Vagina (tissue), 2 donors: ENCODE results near the gene DOCK4. TPM values are rescaled to one million over a fixed set of nuclear protein-coding genes. Genes with fewer than 3 reads are reported as not detected.

Experiments used
- DNase-seq, 2 donors: peaks; one replicate each; pipeline ENCODE4 v3.0.0-alpha.2; 2017; ENCODE audit errors: extremely low spot score in 2 of 2
- H3K27ac ChIP-seq: fragments of 200-600 bp; sonication (generic); one replicate; pipeline ENCODE4 v1.5.1; 2019
- H3K27me3 ChIP-seq: fragments of 200-600 bp; sonication (generic); one replicate; pipeline ENCODE4 v1.5.1; 2019
- H3K36me3 ChIP-seq, 2 donors: fragments of 200-600 bp; sonication (generic); one replicate each; pipeline ENCODE4 v1.5.1; 2017 to 2019
- H3K4me1 ChIP-seq: fragments of 200-600 bp; sonication (generic); one replicate; pipeline ENCODE4 v1.5.1; 2019
- H3K4me3 ChIP-seq, 2 donors: fragments of 200-600 bp; sonication (generic); 1 replicate in 1 of 2; 2 replicates in 1 of 2; pipeline ENCODE4 v1.5.1; 2016 to 2019
- H3K9me3 ChIP-seq: fragments of 200-600 bp; sonication (generic); one replicate; pipeline ENCODE4 v1.5.1; 2019
- CTCF ChIP-seq, 3 experiments: fragments of 450-650 bp in 2 of 3; fragments of 200-600 bp in 1 of 3; sonication (generic) in 1 of 3; IDR thresholded peaks; one replicate each; pipeline ENCODE4 v1.5.1; 2017 to 2019; ENCODE audit warnings: antibody characterized with exemption in 3 of 3, mild to moderate bottlenecking in 2 of 3, moderate library complexity in 2 of 3
- POLR2A ChIP-seq, 2 donors: fragments of 450-650 bp; IDR thresholded peaks; one replicate each; pipeline ENCODE4 v1.6.1; 2017; ENCODE audit warnings: antibody characterized with exemption in 2 of 2, mild to moderate bottlenecking in 2 of 2, moderate library complexity in 2 of 2
- POLR2AphosphoS5 ChIP-seq, 2 donors: sonication (generic); formaldehyde crosslinking; IDR thresholded peaks; one replicate each; pipeline ENCODE4 v1.9.0; 2017; ENCODE audit warnings: antibody characterized with exemption in 2 of 2, mild to moderate bottlenecking in 2 of 2, low read depth in 1 of 2; ENCODE audit not compliant: insufficient read depth in 1 of 2
- intact Hi-C: fragments of 100-400 bp; cut with DNase I; formaldehyde crosslinking; loops from one replicate; pipeline ENCODE4 v1.15.1; 2023
- total RNA-seq: library from RNA; depleted of rRNA; stranded (reverse); fragments of >200 nt; gene quantifications from one replicate; pipeline ENCODE4 v1.2.3, GENCODE V29; 2016

Gene DOCK4
- total RNA-seq, 1 donor from 2014 or later, result 40.3 TPM

GRCh38 chr7:112110651-112111050 is 95.5 kb downstream of the DOCK4 start:
- intact Hi-C loops, result no loop called here
- no peak for TF ChIP-seq POLR2A (IDR thresholded peaks at IDR 0.05)
- no peak for TF ChIP-seq POLR2AphosphoS5 (IDR thresholded peaks at IDR 0.05; ENCODE audit: insufficient read depth in 1 of 2, low read depth in 1 of 2)
- no peak for TF ChIP-seq CTCF (IDR thresholded peaks at IDR 0.05)

GRCh38 chr7:112110175-112110574 is 96.0 kb downstream of the DOCK4 start:
- TF ChIP-seq POLR2A (IDR thresholded peaks at IDR 0.05) (no peak), POLR2AphosphoS5 (IDR thresholded peaks at IDR 0.05; ENCODE audit: insufficient read depth in 1 of 2, low read depth in 1 of 2) (no peak), CTCF (IDR thresholded peaks at IDR 0.05) (no peak)
- H3K36me3 ChIP-seq, result no peaks in the 10 kb centered on the region
- intact Hi-C loops, result no loop called here
- H3K4me1 ChIP-seq, result peaks cover 30% of the 10 kb centered on the region
- DNase-seq, result no peak
- no peaks in the 10 kb centered on the region for H3K9me3 ChIP-seq
- H3K27me3 ChIP-seq, result no peaks in the 10 kb centered on the region
- H3K4me3 ChIP-seq, result no peak overlapping the region
- no peak overlapping the region for H3K27ac ChIP-seq

More at GRCh38 chr7:112110651-112111050, 95.5 kb downstream of the DOCK4 start:
- no peaks in the 10 kb centered on the region for H3K27me3 ChIP-seq
- H3K4me1 ChIP-seq, result peaks cover 30% of the 10 kb centered on the region
- H3K4me3 ChIP-seq, result no peak overlapping the region
- DNase-seq, result no peak
- H3K27ac ChIP-seq, result no peak overlapping the region
- no peaks in the 10 kb centered on the region for H3K9me3 ChIP-seq
- H3K36me3 ChIP-seq, result no peaks in the 10 kb centered on the region

GRCh38 chr7:112108981-112109380 is 97.2 kb downstream of the DOCK4 start:
- Histone ChIP-seq H3K9me3 (no peaks in the 10 kb centered on the region), H3K4me3 (no peak overlapping the region), H3K36me3 (no peaks in the 10 kb centered on the region), H3K27ac (no peak overlapping the region), H3K4me1 (peaks cover 30% of the 10 kb centered on the region), H3K27me3 (no peaks in the 10 kb centered on the region)
- intact Hi-C loops, result no loop called here
- DNase-seq, result no peak
- no peak for TF ChIP-seq POLR2AphosphoS5 (IDR thresholded peaks at IDR 0.05; ENCODE audit: insufficient read depth in 1 of 2, low read depth in 1 of 2)
- no peak for TF ChIP-seq POLR2A (IDR thresholded peaks at IDR 0.05)
- TF ChIP-seq CTCF (IDR thresholded peaks at IDR 0.05), result no peak

- no peak for DNase-seq
- H3K4me3 ChIP-seq, result no peak overlapping the region
- intact Hi-C loops, result no loop called here
- TF ChIP-seq POLR2AphosphoS5 (IDR thresholded peaks at IDR 0.05; ENCODE audit: insufficient read depth in 1 of 2, low read depth in 1 of 2), result no peak
- TF ChIP-seq CTCF (IDR thresholded peaks at IDR 0.05), result no peak
- TF ChIP-seq POLR2A (IDR thresholded peaks at IDR 0.05), result no peak
- no peaks in the 10 kb centered on the region for H3K9me3 ChIP-seq
- no peaks in the 10 kb centered on the region for H3K36me3 ChIP-seq
- H3K4me1 ChIP-seq, result peaks cover 25% of the 10 kb centered on the region
- no peak overlapping the region for H3K27ac ChIP-seq
- no peaks in the 10 kb centered on the region for H3K27me3 ChIP-seq
These were observed 100.3 kb downstream of the DOCK4 start for GRCh38 chr7:112105584-112106530.

GRCh38 chr7:112104120-112104519 is 102.1 kb downstream of the DOCK4 start:
- H3K9me3 ChIP-seq, result no peaks in the 10 kb centered on the region
- H3K4me1 ChIP-seq, result peaks cover 26% of the 10 kb centered on the region
- no peak overlapping the region for H3K4me3 ChIP-seq
- no peak for TF ChIP-seq POLR2A (IDR thresholded peaks at IDR 0.05)
- TF ChIP-seq POLR2AphosphoS5 (IDR thresholded peaks at IDR 0.05; ENCODE audit: insufficient read depth in 1 of 2, low read depth in 1 of 2), result no peak
- TF ChIP-seq CTCF (IDR thresholded peaks at IDR 0.05), result no peak
- no peak overlapping the region for H3K27ac ChIP-seq
- no peaks in the 10 kb centered on the region for H3K36me3 ChIP-seq
- no peak for DNase-seq
- intact Hi-C loops, result no loop called here
- H3K27me3 ChIP-seq, result no peaks in the 10 kb centered on the region
